Measurements from ENCODE around the gene TNFRSF18. TPM values are rescaled to one million over a fixed set of nuclear protein-coding genes. Genes with fewer than 3 reads are reported as not detected.
A peak's percentile ranks its signal among the peaks of the same experiment; 100 is the strongest.

TNFRSF18 gene
- polyA plus RNA-seq, 1 donor (not counting 4 experiments of a cell fraction or from before 2014, with no cell fraction given) = 0.21 TPM

DNA sequence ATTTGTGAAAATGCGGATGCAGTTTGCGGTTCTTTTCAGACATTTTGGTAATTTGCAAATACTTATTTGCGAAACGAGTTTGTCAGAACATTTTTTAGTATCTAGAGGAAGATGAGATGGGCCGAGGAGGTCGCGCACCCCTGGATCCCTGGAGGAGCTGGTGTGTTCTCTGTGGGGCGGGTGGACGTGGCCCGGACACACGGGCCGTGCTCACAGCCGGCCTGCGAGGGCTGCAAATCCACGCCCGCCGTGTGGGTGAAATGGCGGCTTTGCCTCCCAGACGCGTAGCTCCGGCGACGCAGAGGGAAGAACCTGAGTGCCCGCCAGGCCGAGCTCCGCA lies 42.1 kb downstream of the TNFRSF18 start:
- Histone ChIP-seq H3K4me3 (ENCODE audit: control insufficient read depth in 2 of 3, extremely low read depth in 1 of 3, insufficient read depth in 2 of 3, low read depth in 1 of 3, low read length in 3 of 3) (peak overlapping the region; percentile 83 to 98 (median 92)), H3K4me2 (ENCODE audit: control insufficient read depth, extremely low read depth, insufficient read depth, low read depth, low read length) (peak overlapping the region; percentile 99), H3K9me3 (ENCODE audit: control insufficient read depth, low read depth, low read length) (no peaks in the 10 kb centered on the region), H2AFZ (ENCODE audit: control insufficient read depth, low read length) (no peak overlapping the region), H3K9ac (ENCODE audit: control insufficient read depth, extremely low read depth, insufficient read depth, low read length) (peak overlapping the region; percentile 96), H3K27me3 (ENCODE audit: control insufficient read depth, extremely low read depth, insufficient read depth, low read length) (no peaks in the 10 kb centered on the region), H4K20me1 (ENCODE audit: control insufficient read depth, extremely low read depth, insufficient read depth, low read length) (peaks cover 7% of the 10 kb centered on the region), H3K9me1 (ENCODE audit: control insufficient read depth, extremely low read depth, insufficient read depth, low read length) (no peaks in the 10 kb centered on the region), H3K27ac (ENCODE audit: control insufficient read depth, insufficient read depth, low read length) (peak overlapping the region; percentile 95), H3K36me3 (ENCODE audit: control insufficient read depth in 2 of 2, extremely low read depth in 1 of 2, insufficient read depth in 2 of 2, low read length in 2 of 2) (peaks cover 0 to 3% of the 10 kb centered on the region in 2 experiments), H3K79me2 (ENCODE audit: control insufficient read depth, insufficient read depth, low read length) (peaks cover 52% of the 10 kb centered on the region), H3K4me1 (ENCODE audit: control insufficient read depth, extremely low read depth, insufficient read depth, low read length) (peaks cover 11% of the 10 kb centered on the region)
- FAIRE-seq (no peak), DNase-seq (ENCODE audit: low read depth, low spot score) (no peak)
- TF ChIP-seq, protein P1, sequence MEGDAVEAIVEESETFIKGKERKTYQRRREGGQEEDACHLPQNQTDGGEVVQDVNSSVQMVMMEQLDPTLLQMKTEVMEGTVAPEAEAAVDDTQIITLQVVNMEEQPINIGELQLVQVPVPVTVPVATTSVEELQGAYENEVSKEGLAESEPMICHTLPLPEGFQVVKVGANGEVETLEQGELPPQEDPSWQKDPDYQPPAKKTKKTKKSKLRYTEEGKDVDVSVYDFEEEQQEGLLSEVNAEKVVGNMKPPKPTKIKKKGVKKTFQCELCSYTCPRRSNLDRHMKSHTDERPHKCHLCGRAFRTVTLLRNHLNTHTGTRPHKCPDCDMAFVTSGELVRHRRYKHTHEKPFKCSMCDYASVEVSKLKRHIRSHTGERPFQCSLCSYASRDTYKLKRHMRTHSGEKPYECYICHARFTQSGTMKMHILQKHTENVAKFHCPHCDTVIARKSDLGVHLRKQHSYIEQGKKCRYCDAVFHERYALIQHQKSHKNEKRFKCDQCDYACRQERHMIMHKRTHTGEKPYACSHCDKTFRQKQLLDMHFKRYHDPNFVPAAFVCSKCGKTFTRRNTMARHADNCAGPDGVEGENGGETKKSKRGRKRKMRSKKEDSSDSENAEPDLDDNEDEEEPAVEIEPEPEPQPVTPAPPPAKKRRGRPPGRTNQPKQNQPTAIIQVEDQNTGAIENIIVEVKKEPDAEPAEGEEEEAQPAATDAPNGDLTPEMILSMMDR (optimal IDR thresholded peaks at IDR 0.05 in 1 of 3, IDR thresholded peaks at IDR 0.05 in 1 of 3, conservative IDR thresholded peaks at IDR 0.05 in 1 of 3; ENCODE audit: extremely low read depth in 1 of 3, insufficient read depth in 2 of 3, low read length in 3 of 3) = no peak
- no peak for TF ChIP-seq EZH2 (IDR thresholded peaks at IDR 0.05; ENCODE audit: low read length)
- dilution Hi-C loops (cut with MboI; ENCODE audit: extremely low pct_ligation_motif_present, low sequenced_read_pairs) = no loop called here

DNA sequence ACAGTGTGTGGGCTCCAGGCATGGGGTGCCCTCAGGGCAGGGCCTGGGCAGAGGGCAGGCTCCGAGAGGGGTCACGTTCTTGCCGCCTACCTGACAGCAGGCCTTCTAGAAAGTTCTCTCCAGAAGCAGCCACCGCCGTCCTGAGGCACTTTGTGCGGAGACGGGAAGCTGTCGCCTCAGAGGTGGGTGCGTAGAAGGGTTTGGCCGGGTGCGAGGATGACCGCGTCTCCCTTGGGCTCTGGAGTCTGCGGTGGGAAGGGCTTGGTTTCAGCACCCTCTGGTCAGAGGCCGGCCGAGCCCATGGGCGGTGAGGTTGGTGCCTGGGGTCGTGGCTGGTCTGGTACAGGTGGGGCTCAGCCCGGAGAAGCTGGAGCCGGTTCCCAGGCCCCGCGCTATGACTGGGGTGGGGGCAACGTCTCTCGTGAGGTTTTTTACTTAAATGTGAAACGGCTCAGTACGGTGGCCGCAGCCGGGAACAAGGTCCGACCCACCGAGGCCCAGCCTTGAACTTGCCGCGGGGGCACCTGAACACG lies 42.8 kb downstream of the TNFRSF18 start:
- no peak for DNase-seq (ENCODE audit: low read depth, low spot score)
- Histone ChIP-seq H3K4me2 (ENCODE audit: control insufficient read depth, extremely low read depth, insufficient read depth, low read depth, low read length) (peak overlapping the region; percentile 99), H3K9me3 (ENCODE audit: control insufficient read depth, low read depth, low read length) (no peaks in the 10 kb centered on the region), H3K4me3 (ENCODE audit: control insufficient read depth in 2 of 3, extremely low read depth in 1 of 3, insufficient read depth in 2 of 3, low read depth in 1 of 3, low read length in 3 of 3) (peak overlapping the region; percentile 83 to 98 (median 92)), H3K27ac (ENCODE audit: control insufficient read depth, insufficient read depth, low read length) (peak overlapping the region; percentile 95), H4K20me1 (ENCODE audit: control insufficient read depth, extremely low read depth, insufficient read depth, low read length) (peaks cover 7% of the 10 kb centered on the region), H3K79me2 (ENCODE audit: control insufficient read depth, insufficient read depth, low read length) (peaks cover 52% of the 10 kb centered on the region), H3K36me3 (ENCODE audit: control insufficient read depth in 2 of 2, extremely low read depth in 1 of 2, insufficient read depth in 2 of 2, low read length in 2 of 2) (peaks cover 0 to 3% of the 10 kb centered on the region in 2 experiments), H3K27me3 (ENCODE audit: control insufficient read depth, extremely low read depth, insufficient read depth, low read length) (no peaks in the 10 kb centered on the region), H2AFZ (ENCODE audit: control insufficient read depth, low read length) (peak overlapping the region; percentile 78), H3K9me1 (ENCODE audit: control insufficient read depth, extremely low read depth, insufficient read depth, low read length) (no peaks in the 10 kb centered on the region), H3K9ac (ENCODE audit: control insufficient read depth, extremely low read depth, insufficient read depth, low read length) (peak overlapping the region; percentile 96), H3K4me1 (ENCODE audit: control insufficient read depth, extremely low read depth, insufficient read depth, low read length) (peaks cover 11% of the 10 kb centered on the region)
- dilution Hi-C loops (cut with MboI; ENCODE audit: extremely low pct_ligation_motif_present, low sequenced_read_pairs) = no loop called here
- TF ChIP-seq, protein P1 (optimal IDR thresholded peaks at IDR 0.05 in 1 of 3, IDR thresholded peaks at IDR 0.05 in 1 of 3, conservative IDR thresholded peaks at IDR 0.05 in 1 of 3; ENCODE audit: extremely low read depth in 1 of 3, insufficient read depth in 2 of 3, low read length in 3 of 3) = no peak
- no peak for TF ChIP-seq EZH2 (IDR thresholded peaks at IDR 0.05; ENCODE audit: low read length)
- no peak for FAIRE-seq

All from keratinocyte (primary cell).